H9 (cell line): ENCODE results near the gene TMEM229B. TPM values are rescaled to one million over a fixed set of nuclear protein-coding genes. Genes with fewer than 3 reads are reported as not detected.

ENCODE experiments used
- DNase-seq: peaks from one replicate; pipeline ENCODE4 v3.0.0-alpha.2; 2017
- H2AFZ ChIP-seq: one replicate; pipeline ENCODE4 v1.6.1; 2013; ENCODE audit warnings: mild to moderate bottlenecking, low read length, control low read depth, moderate library complexity
- H2AK5ac ChIP-seq: 2 replicates; pipeline ENCODE4 v1.6.1; 2013; ENCODE audit warnings: low read length, control low read depth, mixed read lengths; ENCODE audit not compliant: insufficient read length
- H2BK120ac ChIP-seq: one replicate; pipeline ENCODE4 v1.6.1; 2013; ENCODE audit warnings: low read depth, mild to moderate bottlenecking, low read length, control low read depth, inconsistent platforms; ENCODE audit not compliant: poor library complexity, severe bottlenecking
- H2BK12ac ChIP-seq: 2 replicates; pipeline ENCODE4 v1.6.1; 2013; ENCODE audit warnings: low read length, control low read depth, mixed read lengths, low read depth; ENCODE audit not compliant: insufficient read length
- H2BK15ac ChIP-seq: 2 replicates; pipeline ENCODE4 v1.6.1; 2013; ENCODE audit warnings: low read depth, low read length, control low read depth
- H2BK20ac ChIP-seq: one replicate; pipeline ENCODE4 v1.6.1; 2013; ENCODE audit warnings: low read depth, mild to moderate bottlenecking, low read length, control low read depth, inconsistent platforms; ENCODE audit not compliant: poor library complexity, severe bottlenecking
- H2BK5ac ChIP-seq: 2 replicates; pipeline ENCODE4 v1.6.1; 2013; ENCODE audit warnings: low read length, control low read depth, mixed read lengths; ENCODE audit not compliant: insufficient read length
- H3K14ac ChIP-seq: 2 replicates; pipeline ENCODE4 v1.6.1; 2013; ENCODE audit warnings: low read length, control low read depth; ENCODE audit not compliant: insufficient read depth
- H3K18ac ChIP-seq: 2 replicates; pipeline ENCODE4 v1.6.1; 2013; ENCODE audit warnings: low read depth, mild to moderate bottlenecking, mixed read lengths, low read length, control low read depth; ENCODE audit not compliant: insufficient read length
- H3K23ac ChIP-seq: 2 replicates; pipeline ENCODE4 v1.6.1; 2013; ENCODE audit warnings: low read length, control low read depth, mixed read lengths, low read depth; ENCODE audit not compliant: insufficient read length
- H3K23me2 ChIP-seq: 2 replicates; pipeline ENCODE4 v1.6.1; 2013; ENCODE audit warnings: low read depth, mild to moderate bottlenecking, mixed read lengths, low read length, control low read depth; ENCODE audit not compliant: insufficient read length, poor library complexity, severe bottlenecking
- H3K27ac ChIP-seq: 2 replicates; pipeline ENCODE4 v1.5.1; 2013; ENCODE audit warnings: low read length, control low read depth, mixed read lengths, low read depth; ENCODE audit not compliant: insufficient read length
- H3K27me3 ChIP-seq: 2 replicates; pipeline ENCODE4 v1.6.1; 2013; ENCODE audit warnings: low read length, control low read depth, inconsistent platforms; ENCODE audit not compliant: insufficient read depth
- H3K4ac ChIP-seq: 2 replicates; pipeline ENCODE4 v1.6.1; 2013; ENCODE audit warnings: low read depth, mild to moderate bottlenecking, control low read depth, inconsistent platforms, low read length, moderate library complexity
- H3K4me1 ChIP-seq: 2 replicates; pipeline ENCODE4 v1.6.1; 2013; ENCODE audit warnings: low read length, control low read depth, inconsistent platforms; ENCODE audit not compliant: insufficient read depth
- H3K4me2 ChIP-seq: 2 replicates; pipeline ENCODE4 v1.6.1; 2013; ENCODE audit warnings: low read length, control low read depth, mixed read lengths; ENCODE audit not compliant: insufficient read length, insufficient read depth
- H3K56ac ChIP-seq: 2 replicates; pipeline ENCODE4 v1.6.1; 2013; ENCODE audit warnings: low read depth, mild to moderate bottlenecking, mixed read lengths, low read length, control low read depth; ENCODE audit not compliant: insufficient read length
- H3K79me1 ChIP-seq: 2 replicates; pipeline ENCODE4 v1.6.1; 2013; ENCODE audit warnings: low read depth, mild to moderate bottlenecking, moderate library complexity, low read length, control low read depth, inconsistent platforms; ENCODE audit not compliant: insufficient read depth, poor library complexity, severe bottlenecking
- H3K79me2 ChIP-seq: 2 replicates; pipeline ENCODE4 v1.6.1; 2013; ENCODE audit warnings: low read length, control low read depth, inconsistent platforms; ENCODE audit not compliant: insufficient read depth
- H3K9ac ChIP-seq: 2 replicates; pipeline ENCODE4 v1.6.1; 2013; ENCODE audit warnings: low read length, control low read depth, mixed read lengths; ENCODE audit not compliant: insufficient read length; ENCODE audit errors: extremely low read depth
- H3K9me3 ChIP-seq: one replicate; pipeline ENCODE4 v1.6.1; 2013; ENCODE audit warnings: low read depth, low read length, inconsistent platforms; ENCODE audit not compliant: control insufficient read depth
- H3T11ph ChIP-seq: one replicate; pipeline ENCODE4 v1.6.1; 2013; ENCODE audit warnings: mild to moderate bottlenecking, low read length, control low read depth, inconsistent platforms
- H4K20me1 ChIP-seq: one replicate; pipeline ENCODE4 v1.6.1; 2013; ENCODE audit not compliant: control insufficient read depth, insufficient read length, insufficient read depth
- H4K5ac ChIP-seq: 2 replicates; pipeline ENCODE4 v1.6.1; 2013; ENCODE audit warnings: low read depth, mild to moderate bottlenecking, mixed read lengths, low read length, control low read depth; ENCODE audit not compliant: insufficient read length
- H4K8ac ChIP-seq: replicated peaks from 2 replicates; pipeline ENCODE4 v1.6.1; 2013; ENCODE audit warnings: low read length, control low read depth, mixed read lengths, low read depth; ENCODE audit not compliant: insufficient read length
- H4K91ac ChIP-seq: 2 replicates; pipeline ENCODE4 v1.6.1; 2013; ENCODE audit warnings: low read depth, mild to moderate bottlenecking, moderate library complexity, mixed read lengths, low read length, control low read depth; ENCODE audit not compliant: insufficient read length
- H3K27ac Mint-ChIP-seq, 3 experiments: 2 replicates in 2 of 3; 3 replicates in 1 of 3; pipeline ENCODE4 v1.8.0; 2020 to 2021; ENCODE audit warnings: mixed read lengths in 3 of 3, mild to moderate bottlenecking in 1 of 3, moderate library complexity in 1 of 3
- H3K27me3 Mint-ChIP-seq: 2 replicates; pipeline ENCODE4 v1.8.0; 2021; ENCODE audit warnings: low read depth, mild to moderate bottlenecking, moderate library complexity, mixed read lengths
- H3K36me3 Mint-ChIP-seq, 3 experiments: 2 replicates in 2 of 3; 3 replicates in 1 of 3; pipeline ENCODE4 v1.8.0; 2020 to 2021; ENCODE audit warnings: low read depth in 3 of 3, mixed read lengths in 3 of 3; ENCODE audit not compliant: insufficient read depth in 1 of 3
- H3K4me1 Mint-ChIP-seq, 2 experiments: 2 replicates each; pipeline ENCODE4 v1.8.0; 2020; ENCODE audit warnings: mixed read lengths in 2 of 2
- H3K4me3 Mint-ChIP-seq, 2 experiments: 2 replicates in 1 of 2; 3 replicates in 1 of 2; pipeline ENCODE4 v1.8.0; 2020 to 2021; ENCODE audit warnings: mild to moderate bottlenecking in 2 of 2, mixed read lengths in 2 of 2, moderate library complexity in 1 of 2
- H3K9me3 Mint-ChIP-seq, 2 experiments: 2 replicates in 1 of 2; 3 replicates in 1 of 2; pipeline ENCODE4 v1.8.0; 2020; ENCODE audit warnings: mild to moderate bottlenecking in 2 of 2, mixed read lengths in 2 of 2, moderate library complexity in 1 of 2
- WGBS: extraction: QIAGEN DNeasy Blood & Tissue Kit; methylation state at CpG from one replicate; pipeline ENCODE4 v1.1.7; 2013; ENCODE audit warnings: missing lambda C conversion rate, low lambda C conversion rate, mixed read lengths; ENCODE audit not compliant: insufficient read length; ENCODE audit errors: extremely low coverage; 5-methylcytosine and 5-hydroxymethylcytosine counted together
- total RNA-seq: library from RNA; stranded (reverse); gene quantifications from 2 replicates; pipeline ENCODE4 v1.2.1, GENCODE V29; 2021
- TF ChIP-seq, protein P1 (sequence below): fragments of 200-600 bp; sonication (generic); conservative IDR thresholded peaks from 3 replicates; pipeline ENCODE4 v1.8.0; 2021; ENCODE audit warnings: antibody characterized with exemption, mild to moderate bottlenecking

Gene TMEM229B
- total RNA-seq, 1 experiment from 2014 or later = 0.24 TPM

DNA sequence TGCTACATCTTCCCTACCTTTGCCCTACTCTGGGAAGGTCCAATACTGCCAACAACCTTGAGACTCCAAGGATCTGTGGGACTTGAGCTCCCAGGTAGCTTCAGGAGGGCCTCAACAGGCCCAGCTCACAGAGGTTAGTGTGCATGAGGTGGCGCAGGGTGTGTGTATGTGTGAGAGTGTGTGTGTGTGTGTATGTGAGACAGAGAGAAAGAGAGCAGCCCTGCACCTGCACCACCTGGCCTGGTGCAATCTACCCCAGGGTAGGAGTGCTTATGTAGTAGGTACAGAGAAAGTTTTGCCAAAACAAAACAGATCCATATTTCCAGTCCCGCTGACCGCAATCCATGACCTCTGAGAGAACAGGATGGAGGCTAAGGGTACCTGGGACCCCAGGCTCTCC, 24.6 kb downstream of the TMEM229B start:
- Histone ChIP-seq H2AK5ac (no peak overlapping the region), H4K91ac (no peak overlapping the region), H3K4me1 (peaks cover 5% of the 10 kb centered on the region), H3K14ac (no peak overlapping the region), H3K23me2 (no peaks in the 10 kb centered on the region), H3K4me2 (no peak overlapping the region), H2BK5ac (no peak overlapping the region), H4K20me1 (no peaks in the 10 kb centered on the region), H2BK120ac (no peak overlapping the region), H2BK20ac (no peak overlapping the region), H3T11ph (no peak overlapping the region), H2BK15ac (no peak overlapping the region), H3K56ac (no peak overlapping the region), H4K8ac (no peak overlapping the region), H3K23ac (no peak overlapping the region), H3K79me2 (no peaks in the 10 kb centered on the region), H4K5ac (no peak overlapping the region), H3K9ac (no peak overlapping the region), H3K27me3 (no peaks in the 10 kb centered on the region), H2BK12ac (no peak overlapping the region), H3K4ac (no peak overlapping the region), H2AFZ (no peak overlapping the region), H3K9me3 (no peaks in the 10 kb centered on the region), H3K27ac (no peak overlapping the region), H3K18ac (no peak overlapping the region), H3K79me1 (no peaks in the 10 kb centered on the region)
- no peaks in the 10 kb centered on the region for H3K36me3 Mint-ChIP-seq
- WGBS = no CpG with 5 or more reads among the region's 3 CpGs
- H3K4me1 Mint-ChIP-seq = peaks cover 25 to 26% of the 10 kb centered on the region in 2 experiments
- no peak for DNase-seq
- H3K27ac Mint-ChIP-seq = no peak overlapping the region
- H3K9me3 Mint-ChIP-seq = no peaks in the 10 kb centered on the region
- peaks cover 4% of the 10 kb centered on the region; the same call in 1 of the 2 replicates for H3K27me3 Mint-ChIP-seq
- TF ChIP-seq, protein P1, sequence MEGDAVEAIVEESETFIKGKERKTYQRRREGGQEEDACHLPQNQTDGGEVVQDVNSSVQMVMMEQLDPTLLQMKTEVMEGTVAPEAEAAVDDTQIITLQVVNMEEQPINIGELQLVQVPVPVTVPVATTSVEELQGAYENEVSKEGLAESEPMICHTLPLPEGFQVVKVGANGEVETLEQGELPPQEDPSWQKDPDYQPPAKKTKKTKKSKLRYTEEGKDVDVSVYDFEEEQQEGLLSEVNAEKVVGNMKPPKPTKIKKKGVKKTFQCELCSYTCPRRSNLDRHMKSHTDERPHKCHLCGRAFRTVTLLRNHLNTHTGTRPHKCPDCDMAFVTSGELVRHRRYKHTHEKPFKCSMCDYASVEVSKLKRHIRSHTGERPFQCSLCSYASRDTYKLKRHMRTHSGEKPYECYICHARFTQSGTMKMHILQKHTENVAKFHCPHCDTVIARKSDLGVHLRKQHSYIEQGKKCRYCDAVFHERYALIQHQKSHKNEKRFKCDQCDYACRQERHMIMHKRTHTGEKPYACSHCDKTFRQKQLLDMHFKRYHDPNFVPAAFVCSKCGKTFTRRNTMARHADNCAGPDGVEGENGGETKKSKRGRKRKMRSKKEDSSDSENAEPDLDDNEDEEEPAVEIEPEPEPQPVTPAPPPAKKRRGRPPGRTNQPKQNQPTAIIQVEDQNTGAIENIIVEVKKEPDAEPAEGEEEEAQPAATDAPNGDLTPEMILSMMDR = no peak
- no peak overlapping the region for H3K4me3 Mint-ChIP-seq
